HUES64 (cell line): ENCODE measurements around the gene NTRK3.

ENCODE experiments used
- H3K27ac ChIP-seq: 2 replicates; pipeline ENCODE4 v1.7.0; 2013; ENCODE audit warnings: low read depth, low read length, inconsistent platforms
- H3K27me3 ChIP-seq: 2 replicates; pipeline ENCODE4 v1.6.1; 2013; ENCODE audit warnings: mild to moderate bottlenecking, low read length; ENCODE audit not compliant: insufficient read depth
- H3K36me3 ChIP-seq: 2 replicates; pipeline ENCODE4 v1.6.1; 2013; ENCODE audit warnings: mild to moderate bottlenecking, low read length; ENCODE audit not compliant: insufficient read depth
- H3K4me1 ChIP-seq: 2 replicates; pipeline ENCODE4 v1.6.1; 2013; ENCODE audit warnings: mild to moderate bottlenecking, low read length, moderate library complexity; ENCODE audit not compliant: insufficient read depth
- H3K4me3 ChIP-seq: 2 replicates; pipeline ENCODE4 v1.5.1; 2013; ENCODE audit warnings: mild to moderate bottlenecking, low read length, moderate library complexity
- H3K9ac ChIP-seq: 2 replicates; pipeline ENCODE4 v1.6.1; 2013; ENCODE audit warnings: mild to moderate bottlenecking, low read depth, low read length
- H3K9me3 ChIP-seq: 2 replicates; pipeline ENCODE4 v1.6.1; 2013; ENCODE audit warnings: low read depth, low read length; ENCODE audit not compliant: insufficient read depth
- WGBS: fragments of 150-250, 120-280 bp; methylation state at CpG from one replicate; pipeline ENCODE4 v1.1.7; 2013; ENCODE audit warnings: missing lambda C conversion rate; 5-methylcytosine and 5-hydroxymethylcytosine counted together

The NTRK3 gene

DNA sequence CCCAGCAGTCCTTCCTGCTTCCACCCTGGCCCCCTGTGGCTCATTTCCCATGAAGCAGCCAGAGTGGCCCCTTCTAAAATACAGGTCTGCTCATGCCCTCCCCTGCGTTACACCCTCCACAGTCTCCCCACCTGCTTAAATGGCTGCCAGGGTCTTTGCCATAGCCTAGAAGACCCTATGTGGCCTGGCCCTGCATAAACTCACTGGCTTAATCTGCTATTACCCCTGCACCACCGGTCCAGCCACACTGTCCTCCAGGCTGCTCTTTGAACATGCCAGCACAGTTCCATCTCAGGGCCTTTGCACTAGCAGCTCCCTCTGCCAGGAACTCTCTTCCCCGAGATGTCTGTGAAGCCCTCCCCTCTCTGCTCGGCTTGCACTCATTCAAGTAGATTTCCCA, 166.8 kb downstream of the NTRK3 start:
- Histone ChIP-seq H3K4me3 (no peak overlapping the region), H3K27me3 (no peaks in the 10 kb centered on the region), H3K9me3 (no peaks in the 10 kb centered on the region), H3K4me1 (0 out of 2 replicates have a peak, but pooled peaks cover 3% of the 10 kb centered on the region), H3K36me3 (no peaks in the 10 kb centered on the region), H3K27ac (no peak overlapping the region), H3K9ac (no peak overlapping the region)
- WGBS = 81% methylated on average over 4 of the region's 4 CpGs

DNA sequence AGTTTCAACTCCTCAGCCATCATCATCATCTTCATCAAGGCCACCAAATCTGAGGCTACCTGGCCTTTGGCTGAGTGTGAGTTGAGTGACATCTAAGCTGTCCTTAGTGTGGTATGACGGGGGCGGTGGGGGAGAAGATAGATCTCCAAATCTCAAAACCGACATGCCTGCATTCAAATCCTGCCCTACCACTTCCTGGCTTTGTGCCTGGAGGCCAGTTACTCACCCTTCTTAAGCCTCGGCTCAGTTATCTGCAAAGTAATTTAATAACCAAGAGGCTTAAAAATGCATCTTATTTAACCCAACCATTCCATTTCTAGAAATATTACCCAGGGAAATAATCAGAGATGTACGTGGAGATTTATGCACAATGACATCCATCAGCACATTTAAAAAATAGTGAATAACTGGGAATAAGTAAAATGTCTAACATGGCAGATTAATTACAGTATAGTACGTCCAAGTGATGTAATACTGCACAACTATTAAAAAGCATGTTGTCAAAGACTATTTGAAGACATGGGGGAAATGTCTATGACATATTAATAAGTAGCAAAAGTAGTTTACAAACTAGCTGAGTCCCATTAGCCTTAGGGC, 167.4 kb downstream of the NTRK3 start:
- Histone ChIP-seq H3K36me3 (no peaks in the 10 kb centered on the region), H3K27ac (no peak overlapping the region), H3K4me3 (no peak overlapping the region), H3K4me1 (0 out of 2 replicates have a peak, but pooled peaks cover 3% of the 10 kb centered on the region), H3K9ac (no peak overlapping the region), H3K9me3 (no peaks in the 10 kb centered on the region), H3K27me3 (no peaks in the 10 kb centered on the region)
- 85% methylated on average over 4 of the region's 6 CpGs for WGBS

DNA sequence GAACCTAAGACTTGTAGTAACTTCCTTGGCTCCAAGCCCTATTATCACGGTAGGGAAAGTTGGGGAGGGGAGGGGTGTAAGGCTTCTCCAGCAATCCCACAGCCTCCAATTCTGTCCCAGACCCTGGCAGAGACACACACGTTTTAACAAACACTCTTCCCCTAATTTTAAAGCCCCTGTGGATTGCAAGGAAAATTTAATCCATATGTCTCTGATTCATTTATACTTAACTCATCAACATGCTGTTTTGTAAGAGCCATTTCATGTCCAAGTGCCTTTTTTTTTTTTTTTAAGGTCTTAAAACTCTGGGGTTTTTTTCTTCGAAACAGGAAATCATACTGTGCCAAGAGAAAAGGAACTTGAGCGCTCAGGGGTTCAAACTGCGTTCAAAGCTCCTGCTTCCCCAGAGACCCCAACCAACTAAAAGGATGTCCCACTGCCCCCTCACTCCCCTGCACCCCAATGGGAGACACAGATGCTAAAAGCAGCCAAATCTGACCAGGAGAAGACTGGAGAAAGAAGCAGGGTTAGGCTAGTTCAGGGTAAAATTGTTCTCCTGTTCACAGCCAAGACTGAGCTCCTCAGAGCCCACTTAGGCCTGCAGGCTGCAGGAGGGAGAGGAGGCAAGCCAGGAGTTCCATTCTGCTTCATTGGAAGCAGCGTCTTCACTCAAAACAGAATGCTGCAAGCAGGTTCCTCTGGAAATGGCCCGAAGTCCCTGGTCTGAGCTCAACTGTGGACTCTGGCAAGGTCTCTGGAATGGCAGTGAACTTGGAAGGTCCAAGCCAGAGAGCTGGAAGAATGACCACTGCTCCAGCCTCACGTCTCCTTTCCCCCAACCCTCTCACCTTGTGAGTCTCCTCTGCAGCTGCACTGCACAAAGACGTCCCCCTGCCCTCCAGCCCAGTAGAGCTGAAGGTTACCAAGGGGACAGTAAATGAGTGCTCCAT, 172.5 kb downstream of the NTRK3 start:
- Histone ChIP-seq H3K4me1 (no peaks in the 10 kb centered on the region), H3K36me3 (no peaks in the 10 kb centered on the region), H3K4me3 (no peak overlapping the region), H3K27ac (no peak overlapping the region), H3K27me3 (no peaks in the 10 kb centered on the region), H3K9ac (no peak overlapping the region), H3K9me3 (no peaks in the 10 kb centered on the region)
- 89% methylated on average over 8 of the region's 9 CpGs for WGBS

DNA sequence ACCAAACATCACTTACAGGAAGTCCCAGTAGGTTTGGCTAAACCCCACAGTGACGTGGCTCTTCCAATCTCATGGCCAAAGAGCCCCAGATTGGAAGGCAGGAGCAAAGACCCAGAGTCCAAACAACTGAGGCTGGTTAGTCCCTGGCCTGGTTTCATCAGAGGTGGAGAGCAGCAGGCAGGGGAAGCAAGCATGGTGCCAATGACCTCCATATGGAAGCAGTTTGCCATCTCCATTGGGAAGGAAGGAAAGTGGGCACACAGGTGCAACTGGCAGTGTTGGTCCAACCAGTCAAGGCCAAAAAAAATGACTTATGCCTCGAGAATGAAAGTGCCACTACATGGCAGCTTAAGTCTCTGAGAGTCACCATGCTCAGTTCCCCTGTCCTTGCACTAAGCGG, 175.9 kb downstream of the NTRK3 start:
- no peak overlapping the region for H3K4me3 ChIP-seq
- no peaks in the 10 kb centered on the region for H3K4me1 ChIP-seq
- H3K27me3 ChIP-seq = no peaks in the 10 kb centered on the region
- H3K36me3 ChIP-seq = no peaks in the 10 kb centered on the region
- no peak overlapping the region for H3K9ac ChIP-seq
- no peak overlapping the region for H3K27ac ChIP-seq
- WGBS = 88% methylated on average over 3 of the region's 3 CpGs
- no peaks in the 10 kb centered on the region for H3K9me3 ChIP-seq

GRCh38 chr15:88077296-88078020, 179.1 kb downstream of the NTRK3 start:
- Histone ChIP-seq H3K27ac (no peak overlapping the region), H3K36me3 (no peaks in the 10 kb centered on the region), H3K9me3 (no peaks in the 10 kb centered on the region), H3K4me3 (no peak overlapping the region), H3K9ac (no peak overlapping the region), H3K27me3 (no peaks in the 10 kb centered on the region), H3K4me1 (peaks cover 9% of the 10 kb centered on the region)
- WGBS = 86% methylated on average over 12 of the region's 12 CpGs

DNA sequence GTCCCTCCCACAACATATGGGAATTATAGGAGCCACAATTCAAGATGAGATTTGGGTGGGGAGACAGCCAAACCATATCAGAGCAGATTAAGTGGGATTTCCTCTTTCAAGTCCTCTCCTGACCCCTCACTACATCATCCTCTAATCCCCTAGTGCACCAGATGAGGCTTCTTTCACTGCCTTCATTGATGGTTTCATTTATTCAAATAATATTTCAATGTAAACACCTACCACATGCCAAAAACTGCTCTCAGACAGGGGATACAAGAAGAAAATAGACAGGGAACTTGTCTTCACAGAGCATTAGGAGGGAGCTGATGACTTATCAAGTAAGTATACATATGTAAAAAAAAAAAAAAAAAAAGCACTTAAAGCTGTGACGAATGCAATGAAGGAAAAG, 180.2 kb downstream of the NTRK3 start:
- Histone ChIP-seq H3K4me1 (peaks cover 11% of the 10 kb centered on the region), H3K27ac (no peak overlapping the region), H3K9ac (no peak overlapping the region), H3K36me3 (no peaks in the 10 kb centered on the region), H3K27me3 (no peaks in the 10 kb centered on the region), H3K9me3 (no peaks in the 10 kb centered on the region), H3K4me3 (no peak overlapping the region)
- WGBS = 87% methylated on average over 1 of the region's 1 CpG

DNA sequence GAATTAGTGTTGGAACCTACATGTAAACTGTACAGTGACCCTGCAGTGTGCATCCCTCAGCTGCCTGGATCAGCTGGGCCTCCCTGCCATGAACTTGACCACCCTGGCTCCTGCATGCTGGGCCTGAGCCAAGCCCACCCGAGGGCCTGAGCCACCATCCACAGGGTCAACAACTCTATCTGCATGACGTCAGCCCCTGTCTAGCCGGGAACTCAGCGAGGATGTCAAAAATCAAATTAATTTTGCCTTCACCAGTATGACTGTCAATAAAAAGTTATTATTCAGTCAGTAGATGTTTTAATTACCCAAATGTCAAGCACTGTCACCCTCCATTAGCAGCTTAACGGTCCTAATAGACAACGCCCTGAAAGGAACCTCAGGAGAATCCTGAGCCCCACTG, 181.4 kb downstream of the NTRK3 start:
- H3K36me3 ChIP-seq = no peaks in the 10 kb centered on the region
- H3K27me3 ChIP-seq = no peaks in the 10 kb centered on the region
- 91% methylated on average over 6 of the region's 6 CpGs for WGBS
- H3K9ac ChIP-seq = no peak overlapping the region
- no peak overlapping the region for H3K27ac ChIP-seq
- peaks cover 11% of the 10 kb centered on the region for H3K4me1 ChIP-seq
- no peak overlapping the region for H3K4me3 ChIP-seq
- H3K9me3 ChIP-seq = no peaks in the 10 kb centered on the region

- H3K4me3 ChIP-seq = no peak overlapping the region
- H3K4me1 ChIP-seq = peaks cover 11% of the 10 kb centered on the region
- H3K36me3 ChIP-seq = no peaks in the 10 kb centered on the region
- no peak overlapping the region for H3K27ac ChIP-seq
- no peaks in the 10 kb centered on the region for H3K9me3 ChIP-seq
- H3K9ac ChIP-seq = no peak overlapping the region
- no peaks in the 10 kb centered on the region for H3K27me3 ChIP-seq
- 97% methylated on average over 5 of the region's 5 CpGs for WGBS
Observed at GRCh38 chr15:88074386-88074785, 182.2 kb downstream of the NTRK3 start.

DNA sequence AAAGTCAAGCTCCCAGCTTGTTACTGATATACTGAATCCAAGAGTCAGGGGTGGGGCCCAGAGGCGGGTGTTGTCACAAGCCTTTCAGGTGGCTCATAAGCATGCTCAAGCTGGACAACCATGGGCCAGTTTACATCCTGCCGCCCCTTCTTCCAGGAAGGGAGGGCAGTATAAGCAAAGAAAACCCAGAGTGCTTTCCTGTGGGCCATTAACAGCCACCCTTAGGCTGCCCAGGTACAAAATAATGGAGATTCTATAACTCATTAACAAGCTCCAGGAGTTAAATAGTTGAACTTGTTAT, 183.2 kb downstream of the NTRK3 start:
- Histone ChIP-seq H3K9me3 (no peaks in the 10 kb centered on the region), H3K27me3 (no peaks in the 10 kb centered on the region), H3K27ac (peak overlapping the region; percentile 64; the same call in 1 of the 2 replicates), H3K36me3 (no peaks in the 10 kb centered on the region), H3K4me1 (peaks cover 11% of the 10 kb centered on the region), H3K4me3 (no peak overlapping the region), H3K9ac (no peak overlapping the region)
- WGBS = 42% methylated on average over 2 of the region's 2 CpGs

DNA sequence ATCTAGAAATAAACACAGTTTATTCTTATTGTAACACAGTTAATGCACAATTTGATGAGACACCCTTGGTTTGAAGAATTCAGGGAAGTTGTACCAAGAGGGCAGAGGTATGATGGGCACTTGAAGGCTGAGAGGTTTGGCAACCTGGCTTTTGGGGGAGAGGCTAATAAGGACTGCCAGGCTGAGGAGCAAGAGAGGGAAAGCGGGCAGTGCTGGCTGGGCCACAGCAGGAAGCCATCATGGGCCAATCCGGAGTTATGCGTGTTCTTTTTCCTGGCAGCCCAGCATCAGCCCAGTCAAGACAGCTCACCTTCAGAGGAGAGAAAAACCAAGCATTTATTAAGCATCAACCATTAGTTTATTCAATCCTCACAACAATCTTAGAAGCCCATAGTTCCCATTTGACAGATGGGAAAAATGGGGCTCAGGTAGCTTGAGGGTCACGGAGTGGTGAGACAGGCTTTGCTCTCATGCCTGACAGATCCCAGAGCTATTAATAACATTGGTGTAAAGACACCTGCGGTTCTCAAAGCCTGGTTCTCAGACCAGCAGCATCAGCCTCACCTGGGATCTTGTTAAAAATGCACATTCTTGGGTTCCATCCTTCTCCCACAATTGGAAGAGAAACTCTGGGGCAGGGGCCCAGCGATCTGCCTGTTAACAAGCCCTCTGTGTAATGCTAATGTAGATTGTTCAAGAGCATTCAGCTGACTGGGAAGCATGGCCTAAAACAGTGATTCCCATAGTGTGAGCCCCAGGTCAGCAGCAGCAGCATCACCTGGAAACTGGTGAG, 183.7 kb downstream of the NTRK3 start:
- Histone ChIP-seq H3K9me3 (no peaks in the 10 kb centered on the region), H3K4me1 (peaks cover 11% of the 10 kb centered on the region), H3K27me3 (no peaks in the 10 kb centered on the region), H3K27ac (peak overlapping the region; percentile 58), H3K4me3 (no peak overlapping the region), H3K9ac (no peak overlapping the region), H3K36me3 (no peaks in the 10 kb centered on the region)
- WGBS = 63% methylated on average over 6 of the region's 6 CpGs
